Activated CD8-positive, alpha-beta T cell treated with anti-CD3 and anti-CD28 coated beads for 36 hours (primary cell): ENCODE data around the gene NNMT. TPM values are rescaled to one million over a fixed set of nuclear protein-coding genes. Genes with fewer than 3 reads are reported as not detected.

Experiments used
- ATAC-seq: fragments of 200-7000 bp; cut with Tn5 transposase; one replicate; pipeline ENCODE4 v1.10.0; 2021; ENCODE audit warnings: mild to moderate bottlenecking, moderate library complexity
- CTCF ChIA-PET: fragments of 350-600 bp; sonication (Branson Sonifier 250); formaldehyde crosslinking; loops from one replicate; lab custom pipeline; 2021; ENCODE audit warnings: antibody characterized with exemption; lab: Charles Lee
- POLR2A ChIA-PET: fragments of 350-600 bp; sonication (Branson Sonifier 250); formaldehyde crosslinking; loops from one replicate; lab custom pipeline; 2021; ENCODE audit warnings: antibody characterized with exemption; lab: Charles Lee
- DNase-seq: peaks from one replicate; pipeline ENCODE4 v3.0.0-alpha.2; 2020
- H3K27ac Mint-ChIP-seq: one replicate; pipeline ENCODE4 v1.8.0; 2021; ENCODE audit warnings: mild to moderate bottlenecking, mixed read lengths
- H3K27me3 Mint-ChIP-seq: one replicate; pipeline ENCODE4 v1.8.0; 2021; ENCODE audit warnings: mixed read lengths
- H3K36me3 Mint-ChIP-seq: one replicate; pipeline ENCODE4 v1.8.0; 2021; ENCODE audit warnings: low read depth, mixed read lengths
- H3K4me1 Mint-ChIP-seq: one replicate; pipeline ENCODE4 v1.8.0; 2021; ENCODE audit warnings: low read depth, mixed read lengths
- H3K4me3 Mint-ChIP-seq: one replicate; pipeline ENCODE4 v1.8.0; 2021; ENCODE audit warnings: mild to moderate bottlenecking, moderate library complexity, mixed read lengths
- H3K9me3 Mint-ChIP-seq: one replicate; pipeline ENCODE4 v1.8.0; 2021; ENCODE audit warnings: mixed read lengths
- CTCF ChIP-seq: fragments of 200-600 bp; IDR thresholded peaks from one replicate; pipeline ENCODE4 v1.8.0; 2022; ENCODE audit warnings: antibody characterized with exemption, mild to moderate bottlenecking
- intact Hi-C: fragments of 100-400 bp; cut with micrococcal nuclease; formaldehyde crosslinking; loops from one replicate; pipeline ENCODE4 v1.10.0; 2022
- total RNA-seq, 2 experiments: library from RNA; stranded (reverse); gene quantifications; one replicate each; pipeline ENCODE4 v1.2.3, GENCODE V29; 2021

Gene NNMT
- total RNA-seq, 2 experiments from 2014 or later = not detected

GRCh38 chr11:114256176-114256966, 39.8 kb upstream of the NNMT start:
- H3K36me3 Mint-ChIP-seq = no peaks in the 10 kb centered on the region
- intact Hi-C loops = no loop called here
- ChIA-PET CTCF (interaction anchor here (11.6 kb wide), 1 partner anchor 224 kb away, joined by 210 read pairs; no protein-coding TSS in a partner anchor), POLR2A (no interaction called here)
- H3K27ac Mint-ChIP-seq = no peak overlapping the region
- no peaks in the 10 kb centered on the region for H3K4me1 Mint-ChIP-seq
- H3K27me3 Mint-ChIP-seq = no peaks in the 10 kb centered on the region
- no peaks in the 10 kb centered on the region for H3K9me3 Mint-ChIP-seq
- DNase-seq (no peak), ATAC-seq (no peak)
- no peak for TF ChIP-seq CTCF
- no peak overlapping the region for H3K4me3 Mint-ChIP-seq

GRCh38 chr11:114256967-114257286, 39.3 kb upstream of the NNMT start:
- H3K27ac Mint-ChIP-seq = no peak overlapping the region
- DNase-seq = no peak
- ChIA-PET POLR2A (no interaction called here), CTCF (interaction anchor here (11.6 kb wide), 1 partner anchor 225 kb away, joined by 210 read pairs; no protein-coding TSS in a partner anchor)
- no peaks in the 10 kb centered on the region for H3K4me1 Mint-ChIP-seq
- H3K27me3 Mint-ChIP-seq = no peaks in the 10 kb centered on the region
- TF ChIP-seq CTCF = no peak
- no peak for ATAC-seq
- intact Hi-C loops = no loop called here
- no peaks in the 10 kb centered on the region for H3K9me3 Mint-ChIP-seq
- H3K4me3 Mint-ChIP-seq = no peak overlapping the region
- no peaks in the 10 kb centered on the region for H3K36me3 Mint-ChIP-seq

- Mint-ChIP-seq H3K4me1 (no peaks in the 10 kb centered on the region), H3K27me3 (no peaks in the 10 kb centered on the region), H3K36me3 (no peaks in the 10 kb centered on the region), H3K27ac (no peak overlapping the region), H3K4me3 (no peak overlapping the region), H3K9me3 (no peaks in the 10 kb centered on the region)
- ATAC-seq (no peak), DNase-seq (no peak)
- POLR2A ChIA-PET = no interaction called here
- intact Hi-C loops = no loop called here
- no peak for TF ChIP-seq CTCF
- CTCF ChIA-PET = interaction anchor here (5.7 to 11.6 kb wide), 2 partner anchors 226 to 263 kb away, joined by 168 to 210 read pairs; no protein-coding TSS in a partner anchor
These were observed 38.3 kb upstream of the NNMT start for GRCh38 chr11:114257621-114258558.

- POLR2A ChIA-PET = no interaction called here
These were observed 37.5 kb upstream of the NNMT start for GRCh38 chr11:114258696-114259095.

More at GRCh38 chr11:114258696-114259095, 37.5 kb upstream of the NNMT start:
- intact Hi-C loops = no loop called here
- H3K36me3 Mint-ChIP-seq = no peaks in the 10 kb centered on the region
- CTCF ChIA-PET = interaction anchor here (1.2 to 11.6 kb wide), 5 partner anchors 9 to 362 kb away, joined by 3 to 210 read pairs (median 120); no protein-coding TSS in a partner anchor
- no peaks in the 10 kb centered on the region for H3K27me3 Mint-ChIP-seq
- no peaks in the 10 kb centered on the region for H3K9me3 Mint-ChIP-seq
- DNase-seq (no peak), ATAC-seq (no peak)
- H3K27ac Mint-ChIP-seq = no peak overlapping the region
- no peaks in the 10 kb centered on the region for H3K4me1 Mint-ChIP-seq
- TF ChIP-seq CTCF = no peak
- no peak overlapping the region for H3K4me3 Mint-ChIP-seq
